ENCODE results near the gene IDH1.

- TF ChIP-seq EZH2 (IDR thresholded peaks at IDR 0.05) = no peak
- no peak for TF ChIP-seq POLR2AphosphoS5 (IDR thresholded peaks at IDR 0.05; ENCODE audit: borderline replicate concordance, low read depth, low read length)
These were observed 68.0 kb downstream of the IDH1 start for GRCh38 chr2:208186893-208187292.
